ENCODE data around the gene MYBPHL. TPM values are rescaled to one million over a fixed set of nuclear protein-coding genes. Genes with fewer than 3 reads are reported as not detected.

Gene MYBPHL
- total RNA-seq, 1 donor = not detected

DNA sequence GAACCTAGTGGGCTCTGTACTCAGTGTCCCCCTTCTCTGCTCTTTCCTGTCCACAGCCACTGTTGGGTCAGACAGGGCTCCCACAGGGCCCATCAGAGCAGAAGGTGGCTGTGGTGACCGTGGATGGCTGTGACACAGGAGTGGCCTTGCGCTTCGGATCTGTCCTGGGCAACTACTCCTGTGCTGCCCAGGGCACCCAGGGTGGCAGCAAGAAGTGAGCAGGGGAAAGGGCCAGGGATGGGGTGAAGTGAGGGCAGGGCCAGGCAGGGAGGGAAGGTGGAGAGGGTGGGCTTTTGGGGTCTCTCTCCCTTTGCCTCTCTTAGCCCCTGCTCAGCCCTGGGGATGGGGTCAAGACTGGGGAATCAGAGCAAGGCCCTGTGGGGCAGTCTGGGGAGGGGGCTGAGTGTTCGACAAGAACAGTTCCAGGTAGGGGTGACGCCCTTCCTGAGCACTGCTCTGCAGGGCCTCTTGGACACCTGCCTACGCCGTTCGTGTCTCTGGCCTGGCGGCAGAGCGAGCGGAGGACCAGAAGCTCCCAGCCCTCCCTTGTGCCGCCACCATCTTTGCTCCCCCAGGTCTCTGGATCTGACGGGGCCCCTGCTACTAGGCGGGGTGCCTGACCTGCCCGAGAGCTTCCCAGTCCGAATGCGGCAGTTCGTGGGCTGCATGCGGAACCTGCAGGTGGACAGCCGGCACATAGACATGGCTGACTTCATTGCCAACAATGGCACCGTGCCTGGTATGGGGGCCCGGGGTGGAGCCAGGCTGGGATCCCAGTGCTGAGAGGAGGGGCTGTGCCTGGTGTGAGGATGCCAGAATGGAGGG is 44.4 kb downstream of the MYBPHL start:
- Histone ChIP-seq H4K20me1 (ENCODE audit: insufficient read depth, low read length) (no peaks in the 10 kb centered on the region), H3K4me2 (ENCODE audit: insufficient read depth, low read length) (no peak overlapping the region), H3K27ac (ENCODE audit: low read depth, low read length) (no peak overlapping the region), H3K27me3 (ENCODE audit: insufficient read depth, low read length) (no peaks in the 10 kb centered on the region), H3K4me3 (ENCODE audit: insufficient read depth, low read length) (no peak overlapping the region), H3K36me3 (ENCODE audit: insufficient read depth, low read length) (no peaks in the 10 kb centered on the region), H3K4me1 (ENCODE audit: insufficient read depth, low read length) (peaks cover 6% of the 10 kb centered on the region), H3K9me3 (ENCODE audit: low read depth, low read length) (no peaks in the 10 kb centered on the region), H3K79me2 (ENCODE audit: insufficient read depth, low read length) (no peaks in the 10 kb centered on the region), H2AFZ (ENCODE audit: low read length) (no peak overlapping the region)
- TF ChIP-seq, protein P1, sequence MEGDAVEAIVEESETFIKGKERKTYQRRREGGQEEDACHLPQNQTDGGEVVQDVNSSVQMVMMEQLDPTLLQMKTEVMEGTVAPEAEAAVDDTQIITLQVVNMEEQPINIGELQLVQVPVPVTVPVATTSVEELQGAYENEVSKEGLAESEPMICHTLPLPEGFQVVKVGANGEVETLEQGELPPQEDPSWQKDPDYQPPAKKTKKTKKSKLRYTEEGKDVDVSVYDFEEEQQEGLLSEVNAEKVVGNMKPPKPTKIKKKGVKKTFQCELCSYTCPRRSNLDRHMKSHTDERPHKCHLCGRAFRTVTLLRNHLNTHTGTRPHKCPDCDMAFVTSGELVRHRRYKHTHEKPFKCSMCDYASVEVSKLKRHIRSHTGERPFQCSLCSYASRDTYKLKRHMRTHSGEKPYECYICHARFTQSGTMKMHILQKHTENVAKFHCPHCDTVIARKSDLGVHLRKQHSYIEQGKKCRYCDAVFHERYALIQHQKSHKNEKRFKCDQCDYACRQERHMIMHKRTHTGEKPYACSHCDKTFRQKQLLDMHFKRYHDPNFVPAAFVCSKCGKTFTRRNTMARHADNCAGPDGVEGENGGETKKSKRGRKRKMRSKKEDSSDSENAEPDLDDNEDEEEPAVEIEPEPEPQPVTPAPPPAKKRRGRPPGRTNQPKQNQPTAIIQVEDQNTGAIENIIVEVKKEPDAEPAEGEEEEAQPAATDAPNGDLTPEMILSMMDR (IDR thresholded peaks at IDR 0.05; ENCODE audit: extremely low read depth, low read depth, low read length) = no peak
- DNase-seq (ENCODE audit: insufficient read length, low spot score, missing footprints) = peak; percentile 75

DNA sequence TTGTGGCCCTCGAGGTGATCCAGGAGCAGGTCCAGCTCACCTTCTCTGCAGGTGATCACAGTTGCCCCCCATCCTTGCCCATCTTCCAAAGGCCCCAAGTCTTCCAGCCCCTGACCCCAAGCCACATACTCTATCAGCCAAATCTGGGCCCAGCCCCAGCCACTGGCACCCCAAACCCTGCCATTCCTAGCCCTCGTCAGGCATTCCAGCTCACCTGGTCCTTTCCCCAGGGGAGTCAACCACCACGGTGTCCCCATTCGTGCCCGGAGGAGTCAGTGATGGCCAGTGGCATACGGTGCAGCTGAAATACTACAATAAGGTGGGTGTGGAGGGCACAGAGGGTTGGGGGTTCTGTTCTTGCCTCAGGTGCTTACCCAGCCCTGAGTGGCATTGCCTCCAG is 45.2 kb downstream of the MYBPHL start:
- Histone ChIP-seq H3K9me3 (ENCODE audit: low read depth, low read length) (no peaks in the 10 kb centered on the region), H2AFZ (ENCODE audit: low read length) (no peak overlapping the region), H3K27ac (ENCODE audit: low read depth, low read length) (no peak overlapping the region), H3K27me3 (ENCODE audit: insufficient read depth, low read length) (no peaks in the 10 kb centered on the region), H4K20me1 (ENCODE audit: insufficient read depth, low read length) (no peaks in the 10 kb centered on the region), H3K36me3 (ENCODE audit: insufficient read depth, low read length) (no peaks in the 10 kb centered on the region), H3K4me2 (ENCODE audit: insufficient read depth, low read length) (no peak overlapping the region), H3K4me3 (ENCODE audit: insufficient read depth, low read length) (no peak overlapping the region), H3K4me1 (ENCODE audit: insufficient read depth, low read length) (no peaks in the 10 kb centered on the region), H3K79me2 (ENCODE audit: insufficient read depth, low read length) (no peaks in the 10 kb centered on the region)
- peak; percentile 0 for DNase-seq (ENCODE audit: insufficient read length, low spot score, missing footprints)
- TF ChIP-seq, protein P1 (IDR thresholded peaks at IDR 0.05; ENCODE audit: extremely low read depth, low read depth, low read length) = no peak

DNA sequence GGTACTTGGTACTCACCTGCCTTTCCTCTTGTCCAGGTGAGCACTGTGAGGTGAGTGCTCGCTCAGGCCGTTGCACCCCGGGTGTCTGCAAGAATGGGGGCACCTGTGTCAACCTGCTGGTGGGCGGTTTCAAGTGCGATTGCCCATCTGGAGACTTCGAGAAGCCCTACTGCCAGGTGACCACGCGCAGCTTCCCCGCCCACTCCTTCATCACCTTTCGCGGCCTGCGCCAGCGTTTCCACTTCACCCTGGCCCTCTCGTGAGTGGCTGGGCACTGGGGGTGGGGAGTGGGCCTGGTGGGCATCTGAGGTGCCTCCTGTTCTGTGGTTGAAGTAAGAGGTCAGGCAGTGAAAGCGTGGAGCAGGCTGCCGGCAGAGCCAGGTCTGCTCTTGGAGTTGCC is 45.8 kb downstream of the MYBPHL start:
- peak; percentile 82 for DNase-seq (ENCODE audit: insufficient read length, low spot score, missing footprints)
- Histone ChIP-seq H4K20me1 (ENCODE audit: insufficient read depth, low read length) (no peaks in the 10 kb centered on the region), H3K4me2 (ENCODE audit: insufficient read depth, low read length) (no peak overlapping the region), H3K27ac (ENCODE audit: low read depth, low read length) (no peak overlapping the region), H3K9me3 (ENCODE audit: low read depth, low read length) (no peaks in the 10 kb centered on the region), H3K79me2 (ENCODE audit: insufficient read depth, low read length) (no peaks in the 10 kb centered on the region), H3K4me3 (ENCODE audit: insufficient read depth, low read length) (no peak overlapping the region), H3K4me1 (ENCODE audit: insufficient read depth, low read length) (no peaks in the 10 kb centered on the region), H2AFZ (ENCODE audit: low read length) (no peak overlapping the region), H3K36me3 (ENCODE audit: insufficient read depth, low read length) (no peaks in the 10 kb centered on the region), H3K27me3 (ENCODE audit: insufficient read depth, low read length) (no peaks in the 10 kb centered on the region)
- TF ChIP-seq, protein P1 (IDR thresholded peaks at IDR 0.05; ENCODE audit: extremely low read depth, low read depth, low read length) = no peak

DNA sequence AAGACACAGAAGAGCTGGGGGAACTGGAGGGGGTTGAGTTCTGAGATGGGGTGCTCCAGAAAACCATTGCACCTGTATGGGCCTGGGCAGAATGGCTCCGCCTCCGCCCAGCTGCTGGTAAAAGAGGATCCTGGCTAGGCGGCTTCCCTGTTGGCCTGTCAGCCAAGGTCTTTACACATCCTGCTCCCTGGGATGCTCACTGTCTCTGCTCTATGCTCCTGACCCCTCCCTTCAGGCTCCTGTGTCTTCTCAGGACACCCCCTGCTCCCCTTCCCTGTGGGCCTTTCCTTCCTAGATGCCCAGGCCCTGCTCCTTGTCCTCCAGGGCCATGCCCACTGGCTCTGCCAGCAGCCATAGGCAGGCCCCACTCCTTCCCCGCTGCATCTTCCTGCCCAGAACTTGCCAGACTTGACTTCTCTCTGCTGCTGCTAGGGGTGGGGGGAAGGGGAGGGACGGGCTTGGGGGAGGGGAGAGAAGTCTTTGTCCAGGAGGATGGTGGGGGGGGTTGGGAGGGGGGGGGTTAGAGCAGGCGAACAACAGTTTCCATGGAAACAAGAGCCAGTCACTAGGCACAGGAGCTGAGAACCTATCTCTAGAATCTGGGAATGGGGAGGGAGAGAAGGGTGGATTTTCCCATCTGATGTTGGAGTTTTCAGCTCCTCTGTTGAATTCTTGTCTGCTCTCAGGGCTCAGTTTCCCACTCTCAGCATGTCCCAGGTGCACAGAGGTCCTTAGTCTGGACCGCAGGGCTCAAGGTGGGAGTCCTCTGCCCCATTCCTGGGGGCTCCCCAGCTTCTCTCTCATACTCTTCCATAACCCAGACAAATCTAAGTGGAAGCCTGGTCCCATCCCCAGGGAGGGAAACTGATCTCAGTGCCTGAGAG is 46.9 kb downstream of the MYBPHL start:
- Histone ChIP-seq H3K4me3 (ENCODE audit: insufficient read depth, low read length) (no peak overlapping the region), H3K36me3 (ENCODE audit: insufficient read depth, low read length) (no peaks in the 10 kb centered on the region), H3K27ac (ENCODE audit: low read depth, low read length) (no peak overlapping the region)

More for the DNA sequence above, 46.9 kb downstream of the MYBPHL start:
- H3K79me2 ChIP-seq (ENCODE audit: insufficient read depth, low read length) = no peaks in the 10 kb centered on the region
- DNase-seq (ENCODE audit: insufficient read length, low spot score, missing footprints) = peak; percentile 84
- H3K9me3 ChIP-seq (ENCODE audit: low read depth, low read length) = no peaks in the 10 kb centered on the region
- no peaks in the 10 kb centered on the region for H3K4me1 ChIP-seq (ENCODE audit: insufficient read depth, low read length)
- TF ChIP-seq, protein P1 (IDR thresholded peaks at IDR 0.05; ENCODE audit: extremely low read depth, low read depth, low read length) = no peak
- no peak overlapping the region for H3K4me2 ChIP-seq (ENCODE audit: insufficient read depth, low read length)
- no peak overlapping the region for H2AFZ ChIP-seq (ENCODE audit: low read length)
- H4K20me1 ChIP-seq (ENCODE audit: insufficient read depth, low read length) = no peaks in the 10 kb centered on the region
- no peaks in the 10 kb centered on the region for H3K27me3 ChIP-seq (ENCODE audit: insufficient read depth, low read length)

Measured in osteoblast (primary cell).